ENCODE results near the gene DCAF6.

DNA sequence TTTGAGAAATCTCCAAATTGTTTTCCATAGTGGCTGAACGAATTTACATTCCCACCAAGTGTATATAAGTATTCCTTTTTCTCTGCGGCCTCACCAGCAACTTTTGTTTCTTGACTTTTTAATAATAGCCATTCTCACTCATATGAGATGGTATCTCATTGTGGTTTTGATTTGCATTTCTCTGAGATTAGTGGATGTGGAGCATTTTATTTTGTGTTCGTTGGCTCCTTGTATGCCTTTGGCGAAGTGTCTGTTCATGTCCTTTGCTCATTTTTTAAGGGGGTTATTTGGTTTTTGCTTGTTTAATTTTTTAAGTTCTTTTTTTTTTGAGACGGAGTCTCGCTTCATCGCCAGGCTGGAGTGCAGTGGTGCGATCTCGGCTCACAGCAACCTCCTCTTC, 45.5 kb downstream of the DCAF6 start:
- TF ChIP-seq, protein P1, sequence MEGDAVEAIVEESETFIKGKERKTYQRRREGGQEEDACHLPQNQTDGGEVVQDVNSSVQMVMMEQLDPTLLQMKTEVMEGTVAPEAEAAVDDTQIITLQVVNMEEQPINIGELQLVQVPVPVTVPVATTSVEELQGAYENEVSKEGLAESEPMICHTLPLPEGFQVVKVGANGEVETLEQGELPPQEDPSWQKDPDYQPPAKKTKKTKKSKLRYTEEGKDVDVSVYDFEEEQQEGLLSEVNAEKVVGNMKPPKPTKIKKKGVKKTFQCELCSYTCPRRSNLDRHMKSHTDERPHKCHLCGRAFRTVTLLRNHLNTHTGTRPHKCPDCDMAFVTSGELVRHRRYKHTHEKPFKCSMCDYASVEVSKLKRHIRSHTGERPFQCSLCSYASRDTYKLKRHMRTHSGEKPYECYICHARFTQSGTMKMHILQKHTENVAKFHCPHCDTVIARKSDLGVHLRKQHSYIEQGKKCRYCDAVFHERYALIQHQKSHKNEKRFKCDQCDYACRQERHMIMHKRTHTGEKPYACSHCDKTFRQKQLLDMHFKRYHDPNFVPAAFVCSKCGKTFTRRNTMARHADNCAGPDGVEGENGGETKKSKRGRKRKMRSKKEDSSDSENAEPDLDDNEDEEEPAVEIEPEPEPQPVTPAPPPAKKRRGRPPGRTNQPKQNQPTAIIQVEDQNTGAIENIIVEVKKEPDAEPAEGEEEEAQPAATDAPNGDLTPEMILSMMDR (IDR thresholded peaks at IDR 0.05): no peak
- TF ChIP-seq POLR2A (IDR thresholded peaks at IDR 0.05): no peak

All from vagina (tissue), 2 donors.